CD14-positive monocyte (primary cell): ENCODE data around the gene FAM50A. TPM values are rescaled to one million over a fixed set of nuclear protein-coding genes. Genes with fewer than 3 reads are reported as not detected.

Experiments used
- DNase-seq, 3 donors: peaks; one replicate each; pipeline ENCODE4 v3.0.0-alpha.2; 2011 to 2022
- H2AFZ ChIP-seq: 2 replicates; pipeline ENCODE4 v1.6.0; 2012; ENCODE audit warnings: mild to moderate bottlenecking, low read depth, low read length, inconsistent platforms; ENCODE audit not compliant: insufficient read depth, poor library complexity, severe bottlenecking
- H3K27ac ChIP-seq, 2 donors: 1 replicate in 1 of 2; 2 replicates in 1 of 2; pipeline ENCODE4 v1.5.1; 2012 to 2013; ENCODE audit warnings: low read length in 2 of 2, control low read depth in 1 of 2, inconsistent platforms in 1 of 2, low read depth in 1 of 2, mild to moderate bottlenecking in 1 of 2
- H3K27me3 ChIP-seq, 2 donors: one replicate each; pipeline versions ENCODE4 v1.6.0 to v1.6.1; 2011 to 2013; ENCODE audit warnings: low read length in 2 of 2; ENCODE audit not compliant: control insufficient read depth in 2 of 2, insufficient read depth in 2 of 2
- H3K36me3 ChIP-seq, 2 donors: replicated peaks in 1 of 2; 1 replicate in 1 of 2; 2 replicates in 1 of 2; pipeline versions ENCODE4 v1.5.1 to v1.6.1; 2012 to 2013; ENCODE audit warnings: low read length in 2 of 2, control low read depth in 1 of 2, inconsistent platforms in 1 of 2, mild to moderate bottlenecking in 1 of 2; ENCODE audit not compliant: insufficient read depth in 2 of 2, control insufficient read depth in 1 of 2
- H3K4me1 ChIP-seq, 2 donors: 1 replicate in 1 of 2; 2 replicates in 1 of 2; pipeline versions ENCODE4 v1.5.1 to v1.6.1; 2012 to 2013; ENCODE audit warnings: low read length in 2 of 2, control low read depth in 1 of 2, inconsistent platforms in 1 of 2, mild to moderate bottlenecking in 1 of 2, moderate library complexity in 1 of 2; ENCODE audit not compliant: insufficient read depth in 2 of 2, control insufficient read depth in 1 of 2
- H3K4me2 ChIP-seq: replicated peaks from 2 replicates; pipeline ENCODE3; 2012; ENCODE audit warnings: low read length, moderate library complexity, mild to moderate bottlenecking; ENCODE audit not compliant: poor library complexity, severe bottlenecking; ENCODE audit errors: extremely low read depth
- H3K4me3 ChIP-seq, 3 experiments: fragments of 200-600 bp in 1 of 3; sonication (generic) in 1 of 3; replicated peaks in 1 of 3; 1 replicate in 2 of 3; 2 replicates in 1 of 3; pipeline ENCODE4 v1.5.1; 2011 to 2013; ENCODE audit warnings: low read length in 3 of 3, mild to moderate bottlenecking in 3 of 3, control low read depth in 2 of 3, low read depth in 2 of 3, inconsistent platforms in 1 of 3, moderate library complexity in 1 of 3
- H3K79me2 ChIP-seq: 2 replicates; pipeline ENCODE4 v1.6.0; 2012; ENCODE audit warnings: mild to moderate bottlenecking, control low read depth, inconsistent platforms, low read length, moderate library complexity; ENCODE audit not compliant: insufficient read depth
- H3K9ac ChIP-seq: 2 replicates; pipeline ENCODE4 v1.6.0; 2017; ENCODE audit warnings: low read length, mild to moderate bottlenecking; ENCODE audit not compliant: insufficient read depth, poor library complexity, severe bottlenecking
- H3K9me3 ChIP-seq, 2 donors: replicated peaks in 1 of 2; 1 replicate in 1 of 2; 2 replicates in 1 of 2; pipeline versions ENCODE4 v1.5.1 to v1.6.1; 2012 to 2013; ENCODE audit warnings: low read length in 2 of 2, control low read depth in 1 of 2; ENCODE audit not compliant: control insufficient read depth in 1 of 2, insufficient read depth in 1 of 2
- H4K20me1 ChIP-seq: 2 replicates; pipeline ENCODE4 v1.6.0; 2012; ENCODE audit warnings: mild to moderate bottlenecking, low read length, control low read depth, moderate library complexity; ENCODE audit not compliant: insufficient read depth
- H3K27ac Mint-ChIP-seq, 7 donors: one replicate each; pipeline ENCODE4 v1.8.0; 2020; ENCODE audit warnings: mild to moderate bottlenecking in 7 of 7, mixed read lengths in 7 of 7, moderate library complexity in 6 of 7, inconsistent platforms in 2 of 7
- H3K27me3 Mint-ChIP-seq, 3 donors: one replicate each; pipeline ENCODE4 v1.8.0; 2021 to 2022; ENCODE audit warnings: low read depth in 3 of 3, mild to moderate bottlenecking in 3 of 3, mixed read lengths in 3 of 3, moderate library complexity in 3 of 3, inconsistent platforms in 1 of 3
- H3K36me3 Mint-ChIP-seq, 2 donors: one replicate each; pipeline ENCODE4 v1.8.0; 2020; ENCODE audit warnings: mixed read lengths in 2 of 2, inconsistent platforms in 1 of 2, mild to moderate bottlenecking in 1 of 2
- H3K4me1 Mint-ChIP-seq: one replicate; pipeline ENCODE4 v1.8.0; 2020; ENCODE audit warnings: mild to moderate bottlenecking, mixed read lengths
- H3K4me3 Mint-ChIP-seq, 2 donors: one replicate each; pipeline ENCODE4 v1.8.0; 2020; ENCODE audit warnings: mild to moderate bottlenecking in 2 of 2, mixed read lengths in 2 of 2, moderate library complexity in 1 of 2
- H3K9me3 Mint-ChIP-seq, 7 donors: one replicate each; pipeline ENCODE4 v1.8.0; 2020 to 2022; ENCODE audit warnings: mixed read lengths in 7 of 7, mild to moderate bottlenecking in 6 of 7, moderate library complexity in 6 of 7, inconsistent platforms in 2 of 7
- CTCF ChIP-seq: fragments of 200-600 bp; IDR thresholded peaks from one replicate; pipeline ENCODE4 v1.8.0; 2022; ENCODE audit warnings: antibody characterized with exemption, mild to moderate bottlenecking
- WGBS: methylation state at CpG from one replicate; pipeline ENCODE4 v1.1.5; 2013; ENCODE audit warnings: missing lambda C conversion rate; ENCODE audit not compliant: insufficient coverage; 5-methylcytosine and 5-hydroxymethylcytosine counted together
- intact Hi-C, 2 donors: fragments of 100-400 bp; cut with micrococcal nuclease; formaldehyde crosslinking; loops; one replicate each; pipeline versions ENCODE4 v1.15.0 to v1.15.1; 2023
- polyA plus RNA-seq, 3 donors: library from polyadenylated mRNA; depleted of rRNA in 1 of 3; unstranded in 2 of 3; stranded (reverse) in 1 of 3; fragments of 300-500 nt in 2 of 3; fragments of >200 nt in 1 of 3; fragmentation: Illumina TruSeq in 2 of 3; gene quantifications; 1 replicate in 2 of 3; 2 replicates in 1 of 3; pipeline ENCODE4 v1.2.3, GENCODE V29; 2012 to 2021

FAM50A gene
- polyA plus RNA-seq, 3 donors = 23.9 to 88.9 (median 46.4) TPM

DNA sequence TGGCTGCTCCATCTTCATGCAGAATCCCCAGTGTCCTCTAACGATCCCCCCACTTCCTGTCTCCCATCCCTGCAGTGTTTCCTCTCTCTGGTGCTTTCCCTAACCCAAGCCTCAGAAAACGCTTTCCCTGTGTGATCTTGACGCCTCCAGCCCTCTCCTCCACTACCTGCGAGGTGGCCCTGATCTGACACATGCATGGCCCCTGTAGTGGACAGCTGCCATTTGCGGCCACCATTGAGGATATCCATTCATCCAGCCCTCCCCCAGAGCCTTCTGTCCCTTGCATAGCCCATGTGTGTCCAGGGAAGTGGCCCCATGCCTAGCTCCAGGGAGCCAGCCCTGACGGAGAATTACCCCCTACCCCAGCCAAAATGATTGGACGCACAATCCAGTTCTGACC is 39.4 kb downstream of the FAM50A start:
- Mint-ChIP-seq H3K27me3 (peaks cover 0 to 18% (median 3%) of the 10 kb centered on the region in 3 donors), H3K36me3 (peaks cover 8 to 15% of the 10 kb centered on the region in 2 donors), H3K27ac (peak overlapping the region in 1 of 7 donors; percentile 42), H3K4me3 (no peak overlapping the region), H3K9me3 (peaks cover 0 to 10% (median 5%) of the 10 kb centered on the region in 7 donors), H3K4me1 (peaks cover 25% of the 10 kb centered on the region)
- no peaks in the 10 kb centered on the region for H3K27me3 ChIP-seq
- peaks cover 17% of the 10 kb centered on the region for H3K79me2 ChIP-seq
- no peak overlapping the region for H2AFZ ChIP-seq
- H3K4me2 ChIP-seq = no peak overlapping the region
- H3K9ac ChIP-seq = no peak overlapping the region
- no peak overlapping the region for H3K27ac ChIP-seq
- H3K36me3 ChIP-seq = peaks cover 0 to 3% of the 10 kb centered on the region in 2 donors
- H3K9me3 ChIP-seq = no peaks in the 10 kb centered on the region
- peaks cover 35 to 47% of the 10 kb centered on the region in 2 donors for H3K4me1 ChIP-seq
- TF ChIP-seq CTCF = no peak
- H4K20me1 ChIP-seq = no peaks in the 10 kb centered on the region
- DNase-seq = no peak
- 36% methylated on average over 2 of the region's 7 CpGs for WGBS
- intact Hi-C loops = no loop called here
- H3K4me3 ChIP-seq = no peak overlapping the region

DNA sequence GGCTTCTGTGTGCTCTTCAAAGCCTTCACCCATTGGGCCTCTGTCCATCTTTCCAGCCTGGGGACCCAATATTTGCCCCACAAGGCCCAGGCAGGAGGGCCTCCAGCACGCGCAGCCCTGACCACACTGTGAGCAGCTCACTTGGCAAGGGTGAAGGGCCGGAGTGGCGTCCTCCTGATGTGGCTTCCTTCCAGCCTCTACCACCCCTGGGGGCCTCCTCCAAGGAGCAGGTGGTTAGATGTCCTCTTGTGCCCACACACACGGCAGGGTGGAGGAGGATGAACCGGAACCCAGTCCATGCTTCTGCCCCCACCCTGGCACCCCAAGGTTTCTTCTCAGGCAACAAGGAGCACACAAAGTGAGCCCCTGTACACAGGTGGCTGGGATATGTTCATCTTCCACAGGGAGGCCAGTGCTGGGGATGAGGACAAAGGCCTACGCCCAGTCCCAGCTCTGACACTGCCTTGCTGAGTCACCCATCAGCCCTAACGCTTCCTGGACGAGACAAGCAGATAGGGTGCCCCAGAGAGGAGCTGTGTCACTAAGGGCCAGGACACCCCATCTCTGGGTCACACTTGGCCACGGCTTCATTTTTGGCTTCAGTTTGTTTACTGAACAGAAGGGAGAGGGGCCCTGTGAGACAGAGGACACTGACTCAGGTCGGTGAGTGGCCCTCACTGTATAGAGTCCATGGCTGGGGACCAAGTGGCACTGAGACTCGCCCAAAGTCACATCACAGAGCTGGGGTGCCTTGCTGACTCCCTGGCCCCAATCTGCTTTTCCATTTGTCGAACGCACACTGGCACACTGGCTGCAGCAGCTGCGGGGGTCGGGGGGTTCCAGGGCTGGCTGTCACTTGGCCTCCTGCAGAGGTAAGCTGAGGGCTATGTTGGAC is 40.6 kb downstream of the FAM50A start:
- TF ChIP-seq CTCF = no peak
- peak overlapping the region; percentile 77 for H3K4me2 ChIP-seq

More for the DNA sequence above, 40.6 kb downstream of the FAM50A start:
- H3K27ac Mint-ChIP-seq = peak overlapping the region; percentile 56 to 77 (median 66)
- H3K36me3 Mint-ChIP-seq = peaks cover 12 to 18% of the 10 kb centered on the region in 2 donors
- Histone ChIP-seq H3K4me3 (peak overlapping the region in 1 of 3 experiments; percentile 74), H3K36me3 (peaks cover 0 to 3% of the 10 kb centered on the region in 2 donors), H3K27ac (peak overlapping the region; percentile 27 to 66), H3K9ac (no peak overlapping the region), H3K4me1 (peaks cover 35 to 49% of the 10 kb centered on the region in 2 donors), H3K79me2 (peaks cover 20% of the 10 kb centered on the region), H4K20me1 (no peaks in the 10 kb centered on the region), H2AFZ (no peak overlapping the region), H3K9me3 (no peaks in the 10 kb centered on the region), H3K27me3 (no peaks in the 10 kb centered on the region)
- DNase-seq = peak; percentile 49 to 70 (median 65)
- WGBS = 48% methylated on average over 5 of the region's 16 CpGs
- H3K9me3 Mint-ChIP-seq = peaks cover 0 to 18% (median 4%) of the 10 kb centered on the region in 7 donors
- H3K27me3 Mint-ChIP-seq = peaks cover 0 to 17% (median 3%) of the 10 kb centered on the region in 3 donors
- peak overlapping the region; percentile 46 to 65 for H3K4me3 Mint-ChIP-seq
- H3K4me1 Mint-ChIP-seq = peaks cover 27% of the 10 kb centered on the region
- intact Hi-C loops = no loop called here
